Stomach (tissue), 4 donors: ENCODE data around the gene LYSMD2.

Experiments
- CTCF ChIP-seq, 7 experiments: fragments of 450-650 bp in 4 of 7; fragments of 200-600 bp in 3 of 7; sonication (generic) in 3 of 7; IDR thresholded peaks; one replicate each; pipeline ENCODE4 v1.5.1; 2016 to 2019; ENCODE audit warnings: antibody characterized with exemption in 7 of 7, control low read depth in 2 of 7, mild to moderate bottlenecking in 1 of 7
- EP300 ChIP-seq: sonication (generic); formaldehyde crosslinking; IDR thresholded peaks from one replicate; pipeline ENCODE4 v1.6.1; 2017; ENCODE audit warnings: antibody characterized with exemption
- POLR2A ChIP-seq, 4 donors: fragments of 450-650 bp; IDR thresholded peaks; one replicate each; pipeline ENCODE4 v1.6.1; 2016; ENCODE audit warnings: antibody characterized with exemption in 4 of 4, control low read depth in 2 of 4, mild to moderate bottlenecking in 1 of 4, moderate library complexity in 1 of 4
- POLR2AphosphoS5 ChIP-seq, 3 donors: sonication (generic); formaldehyde crosslinking; IDR thresholded peaks; one replicate each; pipeline ENCODE4 v1.6.1; 2016; ENCODE audit warnings: antibody characterized with exemption in 3 of 3

DNA sequence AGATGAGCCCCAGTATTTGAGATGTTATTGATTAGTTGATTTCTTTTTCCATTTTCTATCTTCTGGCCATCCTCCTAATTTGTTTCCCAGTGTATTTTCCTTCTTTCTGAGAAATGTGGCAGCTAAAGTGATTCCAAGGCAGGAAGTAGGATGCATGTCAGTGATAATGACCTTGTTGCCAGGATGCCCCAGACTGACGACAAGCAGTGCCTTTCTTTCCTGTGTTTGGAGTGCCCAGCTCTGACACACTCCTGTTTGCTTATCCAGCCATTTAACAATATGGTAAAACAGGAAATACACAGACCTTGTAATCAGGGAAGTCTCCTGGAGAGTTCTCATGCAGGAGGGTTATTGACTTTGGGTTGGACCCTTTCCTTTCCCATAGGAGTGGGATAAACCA, 34.3 kb upstream of the LYSMD2 start:
- TF ChIP-seq POLR2A (IDR thresholded peaks at IDR 0.05) (no peak), CTCF (IDR thresholded peaks at IDR 0.05) (no peak), POLR2AphosphoS5 (IDR thresholded peaks at IDR 0.05) (no peak), EP300 (no peak)
